H9 (cell line): ENCODE results near the gene XDH. TPM values are rescaled to one million over a fixed set of nuclear protein-coding genes. Genes with fewer than 3 reads are reported as not detected.

Experiments
- DNase-seq: peaks from one replicate; pipeline ENCODE4 v3.0.0-alpha.2; 2017
- H2AFZ ChIP-seq: one replicate; pipeline ENCODE4 v1.6.1; 2013; ENCODE audit warnings: mild to moderate bottlenecking, low read length, control low read depth, moderate library complexity
- H2AK5ac ChIP-seq: 2 replicates; pipeline ENCODE4 v1.6.1; 2013; ENCODE audit warnings: low read length, control low read depth, mixed read lengths; ENCODE audit not compliant: insufficient read length
- H2BK120ac ChIP-seq: one replicate; pipeline ENCODE4 v1.6.1; 2013; ENCODE audit warnings: low read depth, mild to moderate bottlenecking, low read length, control low read depth, inconsistent platforms; ENCODE audit not compliant: poor library complexity, severe bottlenecking
- H2BK12ac ChIP-seq: 2 replicates; pipeline ENCODE4 v1.6.1; 2013; ENCODE audit warnings: low read length, control low read depth, mixed read lengths, low read depth; ENCODE audit not compliant: insufficient read length
- H2BK15ac ChIP-seq: 2 replicates; pipeline ENCODE4 v1.6.1; 2013; ENCODE audit warnings: low read depth, low read length, control low read depth
- H2BK20ac ChIP-seq: one replicate; pipeline ENCODE4 v1.6.1; 2013; ENCODE audit warnings: low read depth, mild to moderate bottlenecking, low read length, control low read depth, inconsistent platforms; ENCODE audit not compliant: poor library complexity, severe bottlenecking
- H2BK5ac ChIP-seq: 2 replicates; pipeline ENCODE4 v1.6.1; 2013; ENCODE audit warnings: low read length, control low read depth, mixed read lengths; ENCODE audit not compliant: insufficient read length
- H3K14ac ChIP-seq: 2 replicates; pipeline ENCODE4 v1.6.1; 2013; ENCODE audit warnings: low read length, control low read depth; ENCODE audit not compliant: insufficient read depth
- H3K18ac ChIP-seq: 2 replicates; pipeline ENCODE4 v1.6.1; 2013; ENCODE audit warnings: low read depth, mild to moderate bottlenecking, mixed read lengths, low read length, control low read depth; ENCODE audit not compliant: insufficient read length
- H3K23ac ChIP-seq: 2 replicates; pipeline ENCODE4 v1.6.1; 2013; ENCODE audit warnings: low read length, control low read depth, mixed read lengths, low read depth; ENCODE audit not compliant: insufficient read length
- H3K23me2 ChIP-seq: 2 replicates; pipeline ENCODE4 v1.6.1; 2013; ENCODE audit warnings: low read depth, mild to moderate bottlenecking, mixed read lengths, low read length, control low read depth; ENCODE audit not compliant: insufficient read length, poor library complexity, severe bottlenecking
- H3K27ac ChIP-seq: 2 replicates; pipeline ENCODE4 v1.5.1; 2013; ENCODE audit warnings: low read length, control low read depth, mixed read lengths, low read depth; ENCODE audit not compliant: insufficient read length
- H3K27me3 ChIP-seq: 2 replicates; pipeline ENCODE4 v1.6.1; 2013; ENCODE audit warnings: low read length, control low read depth, inconsistent platforms; ENCODE audit not compliant: insufficient read depth
- H3K4ac ChIP-seq: 2 replicates; pipeline ENCODE4 v1.6.1; 2013; ENCODE audit warnings: low read depth, mild to moderate bottlenecking, control low read depth, inconsistent platforms, low read length, moderate library complexity
- H3K4me1 ChIP-seq: 2 replicates; pipeline ENCODE4 v1.6.1; 2013; ENCODE audit warnings: low read length, control low read depth, inconsistent platforms; ENCODE audit not compliant: insufficient read depth
- H3K4me2 ChIP-seq: 2 replicates; pipeline ENCODE4 v1.6.1; 2013; ENCODE audit warnings: low read length, control low read depth, mixed read lengths; ENCODE audit not compliant: insufficient read length, insufficient read depth
- H3K56ac ChIP-seq: 2 replicates; pipeline ENCODE4 v1.6.1; 2013; ENCODE audit warnings: low read depth, mild to moderate bottlenecking, mixed read lengths, low read length, control low read depth; ENCODE audit not compliant: insufficient read length
- H3K79me1 ChIP-seq: 2 replicates; pipeline ENCODE4 v1.6.1; 2013; ENCODE audit warnings: low read depth, mild to moderate bottlenecking, moderate library complexity, low read length, control low read depth, inconsistent platforms; ENCODE audit not compliant: insufficient read depth, poor library complexity, severe bottlenecking
- H3K79me2 ChIP-seq: 2 replicates; pipeline ENCODE4 v1.6.1; 2013; ENCODE audit warnings: low read length, control low read depth, inconsistent platforms; ENCODE audit not compliant: insufficient read depth
- H3K9ac ChIP-seq: 2 replicates; pipeline ENCODE4 v1.6.1; 2013; ENCODE audit warnings: low read length, control low read depth, mixed read lengths; ENCODE audit not compliant: insufficient read length; ENCODE audit errors: extremely low read depth
- H3K9me3 ChIP-seq: one replicate; pipeline ENCODE4 v1.6.1; 2013; ENCODE audit warnings: low read depth, low read length, inconsistent platforms; ENCODE audit not compliant: control insufficient read depth
- H3T11ph ChIP-seq: one replicate; pipeline ENCODE4 v1.6.1; 2013; ENCODE audit warnings: mild to moderate bottlenecking, low read length, control low read depth, inconsistent platforms
- H4K20me1 ChIP-seq: one replicate; pipeline ENCODE4 v1.6.1; 2013; ENCODE audit not compliant: control insufficient read depth, insufficient read length, insufficient read depth
- H4K5ac ChIP-seq: 2 replicates; pipeline ENCODE4 v1.6.1; 2013; ENCODE audit warnings: low read depth, mild to moderate bottlenecking, mixed read lengths, low read length, control low read depth; ENCODE audit not compliant: insufficient read length
- H4K8ac ChIP-seq: replicated peaks from 2 replicates; pipeline ENCODE4 v1.6.1; 2013; ENCODE audit warnings: low read length, control low read depth, mixed read lengths, low read depth; ENCODE audit not compliant: insufficient read length
- H4K91ac ChIP-seq: 2 replicates; pipeline ENCODE4 v1.6.1; 2013; ENCODE audit warnings: low read depth, mild to moderate bottlenecking, moderate library complexity, mixed read lengths, low read length, control low read depth; ENCODE audit not compliant: insufficient read length
- H3K27ac Mint-ChIP-seq, 3 experiments: 2 replicates in 2 of 3; 3 replicates in 1 of 3; pipeline ENCODE4 v1.8.0; 2020 to 2021; ENCODE audit warnings: mixed read lengths in 3 of 3, mild to moderate bottlenecking in 1 of 3, moderate library complexity in 1 of 3
- H3K27me3 Mint-ChIP-seq: 2 replicates; pipeline ENCODE4 v1.8.0; 2021; ENCODE audit warnings: low read depth, mild to moderate bottlenecking, moderate library complexity, mixed read lengths
- H3K36me3 Mint-ChIP-seq, 3 experiments: 2 replicates in 2 of 3; 3 replicates in 1 of 3; pipeline ENCODE4 v1.8.0; 2020 to 2021; ENCODE audit warnings: low read depth in 3 of 3, mixed read lengths in 3 of 3; ENCODE audit not compliant: insufficient read depth in 1 of 3
- H3K4me1 Mint-ChIP-seq, 2 experiments: 2 replicates each; pipeline ENCODE4 v1.8.0; 2020; ENCODE audit warnings: mixed read lengths in 2 of 2
- H3K4me3 Mint-ChIP-seq, 2 experiments: 2 replicates in 1 of 2; 3 replicates in 1 of 2; pipeline ENCODE4 v1.8.0; 2020 to 2021; ENCODE audit warnings: mild to moderate bottlenecking in 2 of 2, mixed read lengths in 2 of 2, moderate library complexity in 1 of 2
- H3K9me3 Mint-ChIP-seq, 2 experiments: 2 replicates in 1 of 2; 3 replicates in 1 of 2; pipeline ENCODE4 v1.8.0; 2020; ENCODE audit warnings: mild to moderate bottlenecking in 2 of 2, mixed read lengths in 2 of 2, moderate library complexity in 1 of 2
- CTCF ChIP-seq: fragments of 200-600 bp; sonication (generic); conservative IDR thresholded peaks from 3 replicates; pipeline ENCODE4 v1.8.0; 2021; ENCODE audit warnings: antibody characterized with exemption, mild to moderate bottlenecking
- WGBS: extraction: QIAGEN DNeasy Blood & Tissue Kit; methylation state at CpG from one replicate; pipeline ENCODE4 v1.1.7; 2013; ENCODE audit warnings: missing lambda C conversion rate, low lambda C conversion rate, mixed read lengths; ENCODE audit not compliant: insufficient read length; ENCODE audit errors: extremely low coverage; 5-methylcytosine and 5-hydroxymethylcytosine counted together
- total RNA-seq: library from RNA; stranded (reverse); gene quantifications from 2 replicates; pipeline ENCODE4 v1.2.1, GENCODE V29; 2021

The XDH gene
- total RNA-seq, 1 experiment from 2014 or later, result 1.4 TPM

- Histone ChIP-seq H4K8ac (no peak overlapping the region), H3K27ac (no peak overlapping the region), H3K27me3 (no peaks in the 10 kb centered on the region), H3K14ac (no peak overlapping the region), H3T11ph (no peak overlapping the region), H3K23me2 (no peaks in the 10 kb centered on the region), H3K9ac (no peak overlapping the region), H2BK5ac (no peak overlapping the region), H3K9me3 (no peaks in the 10 kb centered on the region), H3K79me2 (no peaks in the 10 kb centered on the region), H3K56ac (no peak overlapping the region), H3K4me1 (no peaks in the 10 kb centered on the region), H2BK20ac (no peak overlapping the region), H2BK120ac (no peak overlapping the region), H4K5ac (no peak overlapping the region), H2AK5ac (no peak overlapping the region), H2BK15ac (no peak overlapping the region), H3K23ac (no peak overlapping the region), H2BK12ac (no peak overlapping the region), H3K79me1 (no peaks in the 10 kb centered on the region), H3K4ac (no peak overlapping the region), H3K4me2 (no peak overlapping the region), H2AFZ (no peak overlapping the region), H3K18ac (no peak overlapping the region), H4K20me1 (no peaks in the 10 kb centered on the region), H4K91ac (no peak overlapping the region)
- no CpG with 5 or more reads among the region's 15 CpGs for WGBS
- H3K27ac Mint-ChIP-seq, result no peak overlapping the region; a peak in 1 of 7 replicates
- H3K4me3 Mint-ChIP-seq, result no peak overlapping the region
- H3K36me3 Mint-ChIP-seq, result peaks cover 0 to 3% (median 0%) of the 10 kb centered on the region in 3 experiments; a peak in 3 of 7 replicates
- DNase-seq, result no peak
- TF ChIP-seq CTCF, result no peak
- H3K9me3 Mint-ChIP-seq, result no peaks in the 10 kb centered on the region
- H3K4me1 Mint-ChIP-seq, result no peaks in the 10 kb centered on the region
- no peaks in the 10 kb centered on the region for H3K27me3 Mint-ChIP-seq
Measured at GRCh38 chr2:31363956-31364750, 50.4 kb downstream of the XDH start.
